PFSK-1 (cell line): ENCODE results near the gene BFSP1.

ENCODE experiments used
- FOXP2 ChIP-seq: optimal IDR thresholded peaks from 2 replicates; pipeline ENCODE3; 2011; ENCODE audit warnings: borderline replicate concordance, control low read depth, inconsistent platforms; ENCODE audit not compliant: insufficient read depth; ENCODE audit errors: extremely low read length, extremely low read depth
- POLR2AphosphoS5 ChIP-seq: IDR thresholded peaks from 2 replicates; pipeline ENCODE4 v1.6.1; 2012; ENCODE audit warnings: low read depth, mild to moderate bottlenecking, control low read depth, low read length, moderate library complexity
- SIN3A ChIP-seq: IDR thresholded peaks from 2 replicates; pipeline ENCODE4 v1.6.1; 2012; ENCODE audit warnings: mild to moderate bottlenecking, low read length, moderate library complexity, borderline replicate concordance; ENCODE audit not compliant: insufficient read depth
- TAF1 ChIP-seq: IDR thresholded peaks from 2 replicates; pipeline ENCODE4 v1.6.1; 2012; ENCODE audit warnings: low read length, control low read depth, borderline replicate concordance; ENCODE audit not compliant: insufficient read depth
- TF ChIP-seq, protein P1 (sequence below), 2 experiments: IDR thresholded peaks; 2 replicates each; pipeline versions ENCODE4 v1.6.1 to v1.8.0; 2011 to 2012; ENCODE audit warnings: low read depth in 2 of 2, low read length in 2 of 2, control low read depth in 1 of 2, inconsistent platforms in 1 of 2, mild to moderate bottlenecking in 1 of 2, moderate library complexity in 1 of 2; ENCODE audit not compliant: insufficient read depth in 1 of 2

The BFSP1 gene

DNA sequence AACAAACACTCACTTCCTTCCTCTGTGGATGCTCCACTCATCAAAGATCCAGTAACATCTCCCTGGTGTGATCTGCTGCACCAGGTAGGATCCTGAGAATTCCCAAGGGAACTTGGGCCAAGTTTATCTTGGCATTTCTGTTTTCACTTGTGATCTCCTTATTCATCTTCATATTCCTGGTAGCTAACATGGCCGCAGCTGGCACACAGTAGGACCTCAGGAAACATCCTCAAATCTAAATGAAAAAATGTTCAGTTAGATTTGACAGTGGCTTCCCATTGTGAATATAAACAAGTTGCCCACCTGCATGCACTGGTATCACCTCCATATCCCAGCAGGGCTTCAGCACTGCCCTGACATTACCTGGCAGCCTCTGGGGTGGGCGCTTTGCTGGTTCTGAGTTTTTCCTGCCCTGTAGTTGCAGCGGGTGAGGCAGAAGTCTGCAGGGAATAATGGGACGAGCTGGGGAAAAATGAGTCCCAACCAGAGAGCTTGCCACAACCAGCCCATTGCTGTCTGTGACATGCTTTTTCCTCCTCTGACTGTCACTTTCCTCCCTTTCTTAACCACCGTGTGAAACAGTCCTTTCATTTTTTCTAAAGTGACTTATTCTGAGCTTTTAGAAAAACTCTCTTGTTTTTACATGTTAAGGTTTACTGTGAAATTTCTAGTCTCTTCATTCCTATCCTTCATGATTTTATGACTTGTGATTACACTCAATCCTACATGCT lies 29.3 kb upstream of the BFSP1 start:
- TF ChIP-seq SIN3A (no peak), FOXP2 (no peak), POLR2AphosphoS5 (no peak)
- TF ChIP-seq, protein P1, sequence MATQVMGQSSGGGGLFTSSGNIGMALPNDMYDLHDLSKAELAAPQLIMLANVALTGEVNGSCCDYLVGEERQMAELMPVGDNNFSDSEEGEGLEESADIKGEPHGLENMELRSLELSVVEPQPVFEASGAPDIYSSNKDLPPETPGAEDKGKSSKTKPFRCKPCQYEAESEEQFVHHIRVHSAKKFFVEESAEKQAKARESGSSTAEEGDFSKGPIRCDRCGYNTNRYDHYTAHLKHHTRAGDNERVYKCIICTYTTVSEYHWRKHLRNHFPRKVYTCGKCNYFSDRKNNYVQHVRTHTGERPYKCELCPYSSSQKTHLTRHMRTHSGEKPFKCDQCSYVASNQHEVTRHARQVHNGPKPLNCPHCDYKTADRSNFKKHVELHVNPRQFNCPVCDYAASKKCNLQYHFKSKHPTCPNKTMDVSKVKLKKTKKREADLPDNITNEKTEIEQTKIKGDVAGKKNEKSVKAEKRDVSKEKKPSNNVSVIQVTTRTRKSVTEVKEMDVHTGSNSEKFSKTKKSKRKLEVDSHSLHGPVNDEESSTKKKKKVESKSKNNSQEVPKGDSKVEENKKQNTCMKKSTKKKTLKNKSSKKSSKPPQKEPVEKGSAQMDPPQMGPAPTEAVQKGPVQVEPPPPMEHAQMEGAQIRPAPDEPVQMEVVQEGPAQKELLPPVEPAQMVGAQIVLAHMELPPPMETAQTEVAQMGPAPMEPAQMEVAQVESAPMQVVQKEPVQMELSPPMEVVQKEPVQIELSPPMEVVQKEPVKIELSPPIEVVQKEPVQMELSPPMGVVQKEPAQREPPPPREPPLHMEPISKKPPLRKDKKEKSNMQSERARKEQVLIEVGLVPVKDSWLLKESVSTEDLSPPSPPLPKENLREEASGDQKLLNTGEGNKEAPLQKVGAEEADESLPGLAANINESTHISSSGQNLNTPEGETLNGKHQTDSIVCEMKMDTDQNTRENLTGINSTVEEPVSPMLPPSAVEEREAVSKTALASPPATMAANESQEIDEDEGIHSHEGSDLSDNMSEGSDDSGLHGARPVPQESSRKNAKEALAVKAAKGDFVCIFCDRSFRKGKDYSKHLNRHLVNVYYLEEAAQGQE (IDR thresholded peaks at IDR 0.05; ENCODE audit: insufficient read depth in 1 of 2, low read depth in 2 of 2, low read length in 2 of 2) = no peak

DNA sequence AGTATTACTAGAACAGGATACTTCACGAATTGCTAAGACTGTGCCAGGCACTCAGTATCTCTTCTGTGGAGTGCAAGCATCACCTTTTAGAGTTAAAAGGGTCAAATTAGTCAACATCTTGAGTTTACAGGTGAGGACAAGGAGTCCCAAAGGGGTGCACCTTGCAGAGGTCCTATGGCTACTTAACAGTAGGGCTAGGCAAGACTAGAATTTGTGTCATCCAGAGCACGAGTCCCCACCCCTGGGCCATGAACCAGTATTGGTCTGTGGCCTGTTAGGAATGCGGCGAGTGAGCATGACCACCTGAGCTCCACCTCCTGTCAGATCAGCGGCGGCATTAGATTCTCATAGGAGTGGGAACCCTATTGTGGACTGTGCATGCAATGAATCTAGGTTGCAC lies 28.2 kb upstream of the BFSP1 start:
- TF ChIP-seq POLR2AphosphoS5 (no peak), TAF1 (no peak), SIN3A (no peak), FOXP2 (no peak)
- TF ChIP-seq, protein P1 (IDR thresholded peaks at IDR 0.05; ENCODE audit: insufficient read depth in 1 of 2, low read depth in 2 of 2, low read length in 2 of 2) = no peak

DNA sequence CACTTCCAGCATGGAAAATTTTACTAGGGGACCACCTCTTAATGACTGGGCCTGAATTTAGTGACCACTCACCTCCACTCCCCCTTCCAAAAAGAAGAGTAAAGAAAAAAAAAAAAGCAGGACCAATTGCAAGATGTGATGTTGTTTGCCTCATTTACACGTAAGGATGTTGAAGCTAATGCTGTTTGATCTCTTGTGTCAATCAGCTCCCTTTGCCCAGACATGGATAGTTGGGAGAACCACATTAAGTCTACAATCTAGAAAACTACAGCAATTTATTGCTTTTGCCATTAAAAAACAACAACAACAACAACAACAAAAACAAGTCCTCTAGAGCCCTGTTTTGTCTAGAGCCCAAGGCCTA lies 27.7 kb upstream of the BFSP1 start:
- TF ChIP-seq SIN3A = no peak
- TF ChIP-seq FOXP2 = no peak
- no peak for TF ChIP-seq POLR2AphosphoS5
- TF ChIP-seq TAF1 = no peak
- TF ChIP-seq, protein P1 (IDR thresholded peaks at IDR 0.05; ENCODE audit: insufficient read depth in 1 of 2, low read depth in 2 of 2, low read length in 2 of 2) = no peak

DNA sequence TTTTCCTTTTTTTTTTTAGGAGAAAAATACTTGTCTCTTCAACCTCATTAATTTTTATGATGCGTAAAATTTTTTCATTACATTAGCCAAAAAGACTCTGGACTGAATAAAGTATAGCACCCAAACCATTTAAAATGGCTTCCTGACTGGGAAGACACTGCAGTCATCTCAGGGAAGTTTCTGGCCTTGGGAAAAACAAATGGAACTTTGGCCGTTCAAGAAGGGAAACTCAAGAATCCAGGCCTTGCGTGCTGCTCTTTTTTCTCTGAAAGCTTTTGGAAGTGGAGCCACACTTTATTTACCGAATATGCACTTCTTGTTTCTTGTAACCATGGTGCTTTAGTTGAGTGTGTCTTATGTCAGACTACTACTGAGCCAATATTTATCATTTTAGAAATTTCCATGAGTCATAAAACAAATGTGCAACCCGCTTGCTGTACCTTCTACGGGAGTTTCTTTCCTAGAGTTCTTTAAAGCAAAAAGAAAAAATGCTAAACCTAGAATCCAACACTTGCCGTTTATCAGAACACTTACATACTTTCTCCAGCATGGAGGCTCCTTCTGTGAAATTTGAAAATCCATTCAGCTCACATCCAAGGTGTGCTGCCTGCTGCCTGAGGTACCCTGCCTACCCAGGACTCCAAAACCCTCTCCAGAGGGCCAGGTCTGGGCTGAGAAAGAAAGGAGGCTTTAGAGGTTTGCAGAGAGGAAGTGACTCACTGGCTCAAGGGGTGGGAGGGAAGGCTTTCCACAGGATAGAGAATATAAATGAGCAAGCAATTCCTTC lies 27.2 kb upstream of the BFSP1 start:
- TF ChIP-seq FOXP2 (no peak), POLR2AphosphoS5 (peak; percentile 39; the same call in 1 of the 2 replicates)

DNA sequence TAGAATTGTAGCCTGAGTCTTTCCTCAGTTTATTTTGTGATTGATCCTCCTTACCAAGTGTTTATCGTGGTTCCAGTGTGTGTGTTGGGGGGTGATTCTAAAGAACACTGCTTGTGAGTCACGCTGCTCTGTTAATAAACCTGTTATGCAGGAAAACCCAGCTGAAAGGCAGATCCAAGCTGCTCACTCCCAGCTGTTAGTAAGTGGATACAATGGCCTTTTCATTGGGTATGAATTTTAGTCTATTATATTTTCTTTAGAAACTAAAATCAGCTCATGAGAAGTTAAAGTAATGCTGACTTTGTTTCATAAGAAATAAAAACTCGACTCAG lies 26.5 kb upstream of the BFSP1 start:
- no peak for TF ChIP-seq TAF1
- no peak for TF ChIP-seq POLR2AphosphoS5
- TF ChIP-seq SIN3A = no peak

DNA sequence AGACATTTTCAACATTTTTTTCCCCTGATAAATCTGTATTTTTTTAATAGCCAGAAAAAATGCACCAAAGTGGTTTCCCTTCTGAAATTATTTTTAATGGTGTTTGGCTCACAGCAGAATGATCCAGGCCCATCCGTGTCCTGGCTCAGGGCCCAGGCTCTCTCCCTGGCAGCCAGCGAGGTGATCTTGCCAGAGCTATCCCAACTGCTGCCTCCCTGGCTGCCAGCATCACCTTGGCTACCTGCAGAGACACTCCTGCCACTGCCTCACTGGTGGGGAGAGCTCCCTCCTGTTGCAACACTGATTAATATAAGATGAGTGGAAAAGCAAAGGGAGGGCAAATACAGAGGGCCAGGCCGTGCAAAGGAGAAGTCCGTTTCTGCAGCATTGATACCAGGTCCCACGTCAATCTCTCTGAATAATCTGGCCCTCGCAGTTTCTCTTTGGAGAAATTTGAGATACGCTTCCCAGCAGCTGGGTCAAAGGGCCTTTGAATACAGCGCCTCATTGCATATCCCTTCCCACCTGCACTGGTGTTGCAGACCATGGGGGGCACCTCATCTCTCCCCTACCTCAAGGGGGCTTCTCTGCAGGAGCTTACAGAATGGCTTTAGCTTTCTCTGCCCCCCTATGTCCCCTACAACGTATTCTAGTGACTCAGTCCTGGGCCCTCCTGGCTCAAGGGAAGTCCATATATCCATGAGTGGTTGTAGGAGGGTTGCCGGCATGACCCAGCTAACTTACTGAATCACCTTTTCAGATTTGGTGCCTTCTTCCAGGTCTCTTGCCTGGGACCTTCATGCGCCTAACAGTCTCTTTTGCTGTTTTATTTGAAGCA lies 25.9 kb upstream of the BFSP1 start:
- TF ChIP-seq FOXP2 = no peak
- TF ChIP-seq POLR2AphosphoS5 = no peak
- TF ChIP-seq, protein P1 (IDR thresholded peaks at IDR 0.05; ENCODE audit: insufficient read depth in 1 of 2, low read depth in 2 of 2, low read length in 2 of 2) = no peak
- no peak for TF ChIP-seq SIN3A
- TF ChIP-seq TAF1 = no peak
